Measurements from ENCODE around the gene RAP1GAP2.
"Not testable (repeated sequence)": the region's sequence is repeated elsewhere in the genome, so short reads cannot be mapped to it uniquely, and the experiment has no call there.

The RAP1GAP2 gene

DNA sequence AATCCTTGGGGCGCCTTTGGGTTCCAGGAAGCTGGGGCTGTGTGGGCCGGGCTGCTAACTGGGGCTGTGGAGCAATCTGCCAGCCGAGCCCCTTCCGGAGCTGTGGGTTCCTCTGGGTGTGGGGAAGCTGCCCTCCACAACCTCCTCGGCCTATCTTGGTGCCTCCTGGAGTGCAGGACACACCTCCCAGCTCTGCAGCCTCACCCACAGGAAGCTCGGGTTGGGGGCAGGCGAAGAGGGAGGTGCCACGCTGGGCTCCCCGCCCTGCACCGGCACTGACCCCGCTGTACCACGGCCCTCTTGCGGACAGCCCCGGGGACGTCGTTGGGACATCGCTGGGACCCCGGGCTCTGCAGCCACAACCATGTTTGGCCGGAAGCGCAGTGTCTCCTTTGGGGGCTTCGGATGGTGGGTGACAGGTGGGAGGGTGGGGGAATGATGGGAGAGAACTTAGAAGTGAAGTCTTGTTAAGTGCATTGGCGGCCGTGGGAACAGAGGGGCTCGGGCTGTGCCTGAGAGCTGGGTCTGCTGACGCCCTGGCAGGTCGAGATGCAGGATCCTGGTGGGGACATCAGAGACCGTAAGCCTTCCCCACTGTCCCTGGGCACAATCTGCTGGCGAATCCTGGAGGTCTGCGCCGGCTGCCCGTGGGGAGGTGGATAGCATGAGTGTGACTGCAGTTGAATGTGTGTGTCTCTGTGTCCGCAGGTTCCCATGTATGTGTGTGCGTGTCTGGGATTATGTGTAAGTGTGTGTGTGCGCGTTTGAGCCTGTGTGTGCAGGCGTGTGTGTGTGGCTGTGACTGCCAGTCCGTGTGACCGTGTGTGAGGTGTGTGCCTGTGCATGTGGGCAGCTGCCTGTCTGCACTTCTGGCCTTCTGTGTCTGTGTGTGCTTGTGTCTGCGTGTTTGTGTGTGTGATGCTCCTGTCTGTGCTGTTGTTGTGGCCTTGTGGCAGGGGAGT lies at the start of gene RAP1GAP2:
RAP1GAP2 (plus strand) TSS at position 275 of the 962 bp plus-strand sequence; CDS start at position 365, 90 bp downstream.
- DNase-seq (ENCODE audit: low read depth): peak; percentile 37

DNA sequence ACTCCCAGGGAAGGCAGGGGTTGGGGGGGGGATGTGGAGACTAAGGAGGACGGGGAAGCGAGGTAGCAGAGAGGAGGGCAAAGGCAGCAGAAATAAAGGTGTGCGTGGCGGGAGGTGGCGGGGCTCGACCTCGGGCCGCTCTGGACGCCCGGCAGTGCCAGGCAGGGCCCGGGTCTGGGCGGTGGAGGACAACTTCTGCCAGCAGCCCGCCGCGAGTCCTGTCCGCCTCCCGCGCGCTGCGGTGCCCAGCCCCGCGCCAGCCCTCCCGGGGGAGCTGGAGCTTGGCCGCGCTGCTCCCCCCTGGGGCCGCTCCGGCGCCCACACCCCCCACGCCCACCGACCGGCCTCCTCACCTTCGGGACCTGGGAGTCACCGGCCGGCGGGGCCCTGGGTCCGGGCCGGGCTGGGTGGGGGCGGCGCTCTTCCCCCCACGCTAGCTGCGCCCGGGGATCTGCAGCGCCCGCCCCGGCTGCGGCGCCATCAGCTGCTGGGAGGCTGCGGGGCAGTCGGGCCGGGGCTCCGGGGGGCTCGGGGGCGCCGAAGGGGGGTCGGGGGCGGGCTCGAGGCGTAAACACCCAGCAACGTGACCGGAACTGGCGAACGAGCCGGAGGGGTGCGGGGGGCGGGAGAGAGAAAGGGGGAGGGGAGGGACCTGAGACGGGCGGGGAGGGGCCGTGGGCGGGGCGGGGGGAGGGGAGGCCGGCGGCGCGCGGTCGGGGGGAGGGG lies 47.0 kb upstream of the RAP1GAP2 start, which contains the start of gene CCDC92B:
CCDC92B (minus strand) TSS at position 595 of the 726 bp plus-strand sequence. CDS start 14,507 bp downstream, outside the sequence.
- DNase-seq (ENCODE audit: low read depth): no peak

DNA sequence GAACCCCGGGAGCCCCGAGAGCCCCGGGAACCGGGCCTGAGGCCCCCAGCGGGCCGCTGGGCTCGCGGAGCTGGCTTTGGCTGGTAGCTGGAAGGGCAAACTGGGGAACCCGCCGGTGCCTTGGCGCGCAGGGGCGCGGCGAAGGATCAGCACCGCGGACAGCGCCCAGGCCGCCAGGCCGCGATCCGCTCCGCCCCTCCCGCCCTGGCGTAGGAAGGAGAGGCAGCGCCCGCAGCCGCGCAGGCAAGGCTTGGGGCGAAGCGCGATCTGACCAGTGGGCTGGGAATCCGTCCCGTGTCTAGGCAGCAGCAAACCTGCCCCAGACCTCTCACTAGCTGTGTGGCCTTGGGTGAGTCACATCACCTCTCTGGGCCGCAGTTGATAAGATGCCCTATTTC lies 46.5 kb upstream of the RAP1GAP2 start:
- peak; percentile 75 for DNase-seq (ENCODE audit: low read depth)

DNA sequence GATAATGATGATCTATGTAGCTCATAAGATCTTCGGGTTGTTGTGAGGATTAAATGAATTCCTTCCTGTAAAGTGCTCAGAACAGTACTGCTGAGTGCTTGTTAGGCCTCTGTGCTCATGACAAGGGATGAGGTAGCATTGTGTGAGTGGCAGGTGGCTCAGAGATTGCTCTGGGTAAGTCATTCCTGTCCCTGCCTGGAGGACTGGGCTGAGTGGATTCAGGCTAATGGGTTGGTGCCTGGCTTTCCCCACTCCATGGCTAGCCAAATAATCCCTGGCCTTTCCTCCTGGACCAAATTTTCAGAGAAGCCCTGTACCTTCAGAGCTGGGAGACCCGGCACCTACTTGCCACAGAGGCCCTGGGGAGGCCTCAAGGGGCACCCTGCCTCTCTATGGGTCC lies 45.5 kb upstream of the RAP1GAP2 start:
- DNase-seq (ENCODE audit: low read depth): no peak

DNA sequence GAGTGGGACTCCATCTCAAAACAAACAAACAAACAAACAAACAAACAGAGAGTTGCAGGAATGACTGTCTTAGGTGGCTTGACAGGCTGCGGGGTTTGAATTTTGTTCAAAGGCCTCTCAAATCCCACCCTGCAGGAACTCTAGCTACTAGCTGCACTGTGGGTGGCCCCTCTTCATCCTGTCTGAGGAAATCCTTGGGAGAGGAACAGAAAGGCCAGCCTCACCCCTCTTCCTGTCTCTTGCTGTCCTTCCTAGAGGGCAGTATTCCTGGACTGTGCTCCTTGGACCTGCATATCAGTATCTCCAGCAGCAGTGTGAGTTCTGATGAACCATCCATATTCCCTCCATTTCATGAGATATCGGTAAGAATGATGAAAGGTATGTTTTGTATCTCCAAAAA lies 44.7 kb upstream of the RAP1GAP2 start:
- DNase-seq (ENCODE audit: low read depth): no peak

DNA sequence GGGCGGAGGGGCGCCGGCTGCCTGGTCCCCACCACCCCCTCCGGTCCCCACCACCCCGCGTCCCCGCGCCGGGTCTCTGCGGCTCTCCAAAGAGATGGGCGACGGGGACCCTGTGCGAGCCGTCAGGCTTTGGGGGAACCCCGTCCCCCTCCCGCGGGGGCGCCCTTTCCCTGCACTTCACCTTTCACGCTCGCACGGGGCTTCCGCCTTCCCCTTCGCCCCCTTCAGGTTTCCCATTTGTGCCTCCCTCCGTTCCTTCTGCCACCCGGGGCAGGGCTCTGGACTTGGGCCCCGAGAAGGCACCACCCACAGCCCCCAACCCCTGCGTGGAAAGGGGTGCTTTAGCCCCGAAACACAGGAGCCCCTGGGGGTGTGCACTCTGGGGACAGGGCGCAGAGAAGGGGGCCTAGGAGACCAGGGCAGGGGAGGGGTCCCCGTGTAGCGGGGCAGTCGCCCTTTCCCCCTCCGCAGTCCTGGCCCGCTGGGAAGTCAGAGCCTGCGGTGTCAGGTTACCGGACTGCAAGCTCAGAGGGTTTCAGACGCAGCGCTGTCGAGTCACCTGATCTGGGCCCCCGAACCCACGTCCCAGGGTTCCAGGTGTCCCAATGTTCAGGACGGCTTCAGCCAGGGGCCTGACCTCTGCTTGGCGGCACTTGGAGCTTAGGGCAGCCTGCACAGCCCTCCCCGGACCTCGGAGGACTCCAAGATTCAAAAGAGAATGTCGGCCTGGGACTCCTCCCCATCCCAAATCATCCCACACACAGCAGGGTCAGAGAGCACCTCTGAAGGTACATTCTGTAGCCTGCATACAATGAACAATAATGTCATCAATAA lies 40.1 kb upstream of the RAP1GAP2 start:
- DNase-seq (ENCODE audit: low read depth): no peak

DNA sequence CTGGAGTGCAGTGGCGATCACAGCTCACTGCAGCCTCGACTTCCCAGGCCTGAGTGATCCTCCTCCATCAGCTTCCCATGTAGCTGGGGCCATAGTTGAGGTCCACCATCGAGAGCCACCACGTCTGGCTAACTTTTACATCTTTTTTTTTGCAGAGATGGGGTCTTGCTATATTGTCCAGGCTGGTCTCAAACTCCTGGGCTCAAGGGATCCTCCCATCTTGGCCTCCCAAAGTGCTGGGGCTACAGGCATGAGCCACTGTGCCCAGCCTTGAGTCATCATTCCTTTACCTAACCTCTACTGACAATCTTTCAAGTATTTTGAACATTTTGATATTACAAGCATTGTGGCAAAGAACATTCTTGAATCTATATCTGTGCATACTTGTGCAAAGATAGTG lies 37.4 kb upstream of the RAP1GAP2 start:
- no peak for DNase-seq (ENCODE audit: low read depth)

DNA sequence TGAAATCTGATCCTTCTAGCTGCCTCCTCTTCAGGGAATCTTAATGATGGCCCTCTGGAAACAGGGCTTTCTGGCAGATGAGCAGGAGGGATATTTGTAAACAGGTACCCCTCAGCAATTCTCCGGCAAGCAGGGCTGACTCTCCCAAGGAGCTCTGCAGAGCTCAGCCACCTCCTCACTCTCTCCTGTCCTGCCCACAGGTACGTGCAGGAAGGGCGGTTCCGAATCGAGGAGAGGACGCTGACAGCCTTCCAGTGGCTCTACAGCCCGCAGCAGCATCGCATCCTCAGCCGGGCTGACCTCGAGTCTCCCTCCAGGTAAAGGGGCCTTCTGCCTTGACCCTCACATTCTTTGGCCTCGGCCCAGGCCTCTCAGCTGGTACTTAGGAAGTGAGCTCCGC lies 26.1 kb upstream of the RAP1GAP2 start:
- DNase-seq (ENCODE audit: low read depth): no peak

DNA sequence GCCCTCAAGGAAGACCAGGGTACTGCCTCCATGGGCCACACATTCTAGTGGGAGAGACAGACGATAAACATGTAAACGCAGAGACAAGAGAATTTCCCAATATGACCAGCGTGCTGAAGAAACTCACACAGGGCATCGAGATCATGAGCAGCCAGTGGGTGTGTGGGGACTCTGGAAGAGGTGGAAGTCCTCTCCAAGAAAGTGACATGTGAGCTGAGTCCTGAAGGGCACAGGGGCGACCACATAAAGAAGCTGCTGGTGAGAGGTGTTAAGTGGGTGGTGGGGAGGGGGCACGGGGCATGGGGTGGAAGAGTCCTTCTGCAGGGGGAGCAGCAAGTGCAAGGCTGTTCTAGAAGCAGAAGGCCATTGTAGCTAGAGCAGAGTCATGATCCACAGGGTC lies 21.0 kb upstream of the RAP1GAP2 start:
- no peak for DNase-seq (ENCODE audit: low read depth)

DNA sequence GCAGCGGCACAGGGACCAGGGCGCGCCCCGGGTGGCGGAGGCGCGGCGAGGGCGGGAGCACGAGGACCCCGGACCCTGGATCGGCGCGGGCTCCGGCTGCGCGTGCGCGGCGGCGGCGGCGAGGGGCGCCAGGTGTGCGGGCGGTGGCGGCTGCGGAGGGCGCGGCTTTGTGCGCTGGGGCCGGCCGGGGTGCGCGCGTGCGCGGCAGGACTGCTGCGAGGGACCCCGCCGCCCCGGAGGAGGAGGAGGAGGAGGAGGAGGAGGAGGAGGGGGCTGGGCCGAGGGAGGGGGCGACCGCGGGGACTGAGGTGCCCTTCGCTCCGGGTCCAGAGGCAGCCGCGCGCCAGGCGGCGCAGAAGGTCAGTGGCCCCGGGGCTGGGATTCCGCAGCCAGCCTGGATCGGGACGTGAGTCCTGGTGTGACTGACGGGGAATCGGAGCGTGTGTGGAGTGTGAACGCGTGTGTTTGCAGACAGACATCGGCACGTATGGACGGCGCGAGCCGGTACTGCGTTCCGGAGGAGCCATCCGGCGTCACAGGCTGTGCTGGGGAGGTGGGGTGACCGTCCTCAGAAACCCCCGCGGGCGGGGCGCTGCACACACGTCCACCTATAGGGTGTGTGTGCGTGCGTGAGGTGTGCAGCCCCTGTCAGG lies 19.5 kb upstream of the RAP1GAP2 start:
- DNase-seq (ENCODE audit: low read depth): no peak

DNA sequence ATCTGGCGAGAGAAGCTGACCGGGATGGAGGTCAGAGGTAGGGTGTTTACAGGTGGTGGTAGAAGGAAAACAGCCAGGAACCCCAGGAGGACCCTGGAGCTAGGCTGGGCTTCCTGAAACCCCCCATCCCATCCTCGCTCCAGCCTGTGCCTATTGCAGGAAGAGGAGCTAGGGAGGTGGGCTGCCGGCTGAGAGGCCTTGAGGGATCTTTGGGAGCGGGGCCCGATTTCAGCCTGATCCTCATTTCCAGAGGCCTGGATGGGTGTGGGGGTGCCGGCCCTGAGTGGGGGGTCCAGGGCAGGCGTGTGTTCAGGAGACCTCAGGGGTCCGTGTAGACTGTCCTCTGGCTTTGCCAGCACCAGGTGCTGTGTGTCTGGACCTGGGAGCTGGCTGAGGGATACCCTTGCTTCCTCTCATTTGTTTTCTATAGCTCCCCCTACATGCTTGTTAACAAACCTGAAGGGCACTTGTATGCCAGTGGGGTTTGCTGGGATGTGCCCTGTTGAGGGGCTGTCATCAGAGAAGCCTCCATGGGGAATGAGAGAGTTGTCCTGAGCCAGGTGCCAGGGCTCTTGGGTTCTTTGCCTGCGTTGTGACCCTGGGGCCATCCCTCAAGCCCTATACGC lies 18.9 kb upstream of the RAP1GAP2 start:
- no peak for DNase-seq (ENCODE audit: low read depth)

DNA sequence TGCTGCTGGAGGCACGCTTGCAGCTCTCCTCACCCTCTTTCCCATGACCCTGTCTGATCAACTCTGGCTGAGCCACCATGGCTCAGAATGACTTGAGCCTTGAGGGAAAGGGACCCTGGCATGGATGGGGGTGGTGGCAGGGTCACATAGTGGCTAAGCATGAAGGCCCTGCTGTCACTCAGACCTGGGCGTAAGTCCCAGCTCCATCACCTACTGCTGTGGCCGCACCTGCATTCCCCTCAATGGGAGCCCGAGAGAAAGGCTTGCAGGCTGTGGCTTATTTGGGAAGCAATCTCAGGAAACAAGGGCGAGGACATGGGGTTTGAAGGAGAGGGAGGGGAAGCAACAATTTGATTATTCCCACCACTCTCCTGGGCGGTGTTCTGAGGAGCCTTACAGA lies 17.7 kb upstream of the RAP1GAP2 start:
- DNase-seq (ENCODE audit: low read depth): no peak

DNA sequence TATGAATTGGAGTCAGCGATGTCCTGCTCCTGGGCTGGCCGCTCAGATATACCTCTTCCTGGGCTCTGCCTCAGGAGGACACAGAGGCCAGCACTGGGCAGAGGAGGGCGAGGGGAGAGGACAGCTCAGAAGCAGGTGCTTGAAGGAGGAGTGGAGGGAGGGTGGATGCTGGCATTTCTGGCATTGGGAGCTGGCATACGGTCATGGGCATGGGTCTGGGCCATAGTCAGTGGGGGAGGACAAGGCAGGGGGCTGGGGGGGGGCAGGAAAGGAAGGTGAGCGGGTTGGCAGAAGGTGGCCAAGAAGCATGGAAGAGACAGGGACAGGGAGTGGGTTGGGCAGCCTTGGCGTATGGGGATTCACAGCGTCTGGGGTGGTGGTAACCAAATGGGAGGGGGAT lies 16.7 kb upstream of the RAP1GAP2 start:
- DNase-seq (ENCODE audit: low read depth): no peak

DNA sequence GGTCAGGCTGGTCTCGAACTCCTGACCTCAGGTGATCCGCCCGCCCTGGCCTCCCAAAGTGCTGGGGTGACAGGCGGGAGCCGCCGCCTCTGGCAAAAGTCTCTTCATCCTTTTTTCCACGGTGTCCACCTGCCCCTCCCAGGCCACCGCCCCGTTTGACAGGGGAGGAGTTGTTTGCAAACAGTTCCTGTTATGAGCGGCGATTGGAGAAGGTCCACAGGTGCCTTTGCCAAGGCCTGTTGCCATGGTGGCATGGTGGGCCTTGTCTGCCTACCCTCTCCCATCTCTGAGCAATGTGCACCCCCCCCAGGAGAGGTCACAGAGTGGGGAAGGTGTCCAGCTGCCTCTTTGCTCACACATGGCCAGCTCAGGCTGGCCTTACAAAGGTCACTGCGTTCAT lies 16.0 kb upstream of the RAP1GAP2 start:
- DNase-seq (ENCODE audit: low read depth): no peak

DNA sequence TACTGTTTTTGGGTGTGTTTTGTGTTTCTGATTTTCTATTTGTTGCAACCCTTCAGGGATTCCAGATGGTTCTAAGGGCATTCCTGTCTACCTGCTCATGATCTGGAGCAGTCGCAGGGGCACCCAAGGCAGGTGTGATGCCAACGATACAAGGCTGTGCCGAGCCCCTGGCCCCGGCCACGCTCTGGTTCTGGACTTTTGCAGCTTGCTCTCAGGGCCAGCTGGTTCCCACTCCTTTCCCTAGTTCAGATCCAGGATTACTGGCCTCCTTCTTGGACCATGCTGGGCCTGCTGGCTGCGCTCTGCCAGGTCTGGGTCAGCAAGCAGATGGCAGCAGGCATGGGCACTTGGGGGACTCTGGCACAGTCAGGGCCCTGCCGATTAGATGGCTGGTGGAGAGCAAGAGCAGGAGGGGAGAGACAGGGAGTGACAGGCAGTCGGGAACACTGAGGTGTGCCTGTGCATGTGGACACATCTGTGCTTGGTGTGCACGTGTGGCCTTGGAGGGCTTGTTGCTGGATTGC lies 15.2 kb upstream of the RAP1GAP2 start:
- no peak for DNase-seq (ENCODE audit: low read depth)

DNA sequence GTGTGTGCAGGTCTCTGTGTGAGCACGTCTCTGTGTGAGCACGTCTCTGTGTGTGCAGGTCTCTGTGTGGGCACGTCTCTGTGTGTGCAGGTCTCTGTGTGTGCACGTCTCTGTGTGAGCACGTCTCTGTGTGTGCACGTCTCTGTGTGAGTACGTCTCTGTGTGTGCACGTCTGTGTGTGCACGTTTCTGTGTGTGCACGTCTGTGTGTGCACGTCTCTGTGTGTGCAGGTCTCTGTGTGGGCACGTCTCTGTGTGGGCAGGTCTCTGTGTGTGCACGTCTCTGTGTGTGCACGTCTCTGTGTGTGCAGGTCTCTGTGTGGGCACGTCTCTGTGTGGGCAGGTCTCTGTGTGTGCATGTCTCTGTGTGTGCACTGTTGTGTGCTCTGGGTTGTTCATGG lies 14.6 kb upstream of the RAP1GAP2 start:
- not testable (repeated sequence) for DNase-seq (ENCODE audit: low read depth)

DNA sequence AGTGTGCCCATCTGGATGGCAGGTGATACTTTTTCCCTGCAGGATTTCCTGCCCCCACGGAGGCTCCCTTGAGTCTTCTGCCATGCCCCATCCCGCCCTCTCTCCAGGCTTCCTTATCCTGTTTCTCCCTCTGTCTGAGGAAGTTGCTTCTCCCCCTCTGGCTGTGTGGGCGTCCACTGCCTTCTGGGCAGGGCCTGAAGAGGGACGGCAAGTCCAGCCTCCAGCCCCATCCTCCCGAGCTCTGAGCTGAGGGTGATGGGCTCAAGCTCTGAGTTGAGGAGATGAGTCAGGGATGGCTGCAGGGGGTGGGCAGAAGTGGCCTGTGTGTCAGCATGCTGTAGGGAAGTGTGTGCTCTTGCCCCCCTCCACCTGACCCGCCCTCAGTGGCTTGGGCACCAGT lies 14.2 kb upstream of the RAP1GAP2 start:
- no peak for DNase-seq (ENCODE audit: low read depth)

DNA sequence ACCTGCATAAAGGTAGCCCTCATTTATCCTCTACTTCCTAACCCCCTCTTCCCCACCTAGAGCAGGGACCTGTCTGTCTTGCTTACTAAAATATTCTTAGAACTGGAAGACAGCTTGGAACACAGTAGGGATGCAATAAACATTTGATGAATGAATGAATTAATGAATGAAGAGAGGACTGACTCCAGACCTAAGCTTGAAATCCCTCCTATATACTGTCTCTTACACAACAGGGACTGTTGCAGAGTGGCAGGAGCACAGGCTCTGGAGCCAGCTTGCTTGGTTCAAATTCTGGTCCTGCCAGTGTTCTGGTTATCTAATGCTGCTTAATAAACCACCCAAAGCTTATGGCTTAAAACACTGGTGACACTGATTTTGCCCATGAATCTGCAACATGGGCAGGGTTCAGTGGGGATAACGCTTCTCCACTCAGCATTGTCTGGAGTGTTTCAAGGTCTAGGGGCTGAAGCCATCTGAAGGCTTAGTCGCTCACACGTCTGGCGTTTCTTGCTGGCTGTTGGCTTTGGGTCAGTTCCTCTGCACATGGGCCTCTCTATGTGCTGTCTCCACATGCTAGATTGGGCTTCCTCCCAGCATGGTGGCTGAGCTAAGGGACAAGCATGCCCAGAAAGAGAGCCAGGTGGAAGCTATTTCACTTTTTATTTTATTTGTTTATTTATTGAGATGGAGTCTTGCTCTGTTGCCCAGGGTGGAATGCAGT lies 12.8 kb upstream of the RAP1GAP2 start:
- DNase-seq (ENCODE audit: low read depth): no peak

DNA sequence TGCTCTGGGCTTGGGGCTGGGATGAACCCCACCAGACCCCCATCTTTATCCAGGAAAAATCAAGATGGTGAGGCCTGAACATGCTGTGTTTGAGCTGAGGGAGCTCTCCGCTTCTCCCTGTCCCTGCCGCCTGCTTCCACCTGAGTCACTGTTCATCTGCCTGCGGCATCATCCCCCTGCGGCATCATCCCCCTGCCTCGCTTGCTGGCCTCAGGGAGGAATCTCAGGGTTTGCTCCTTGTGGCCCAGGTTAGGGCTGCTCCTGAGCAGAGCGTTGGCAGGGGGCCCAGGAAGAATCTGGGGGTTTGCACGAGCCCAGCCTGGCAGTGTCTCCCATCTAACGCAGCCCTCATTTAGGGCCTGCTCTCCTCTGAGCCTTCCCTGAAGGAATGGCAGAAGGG lies 11.4 kb upstream of the RAP1GAP2 start:
- DNase-seq (ENCODE audit: low read depth): no peak

DNA sequence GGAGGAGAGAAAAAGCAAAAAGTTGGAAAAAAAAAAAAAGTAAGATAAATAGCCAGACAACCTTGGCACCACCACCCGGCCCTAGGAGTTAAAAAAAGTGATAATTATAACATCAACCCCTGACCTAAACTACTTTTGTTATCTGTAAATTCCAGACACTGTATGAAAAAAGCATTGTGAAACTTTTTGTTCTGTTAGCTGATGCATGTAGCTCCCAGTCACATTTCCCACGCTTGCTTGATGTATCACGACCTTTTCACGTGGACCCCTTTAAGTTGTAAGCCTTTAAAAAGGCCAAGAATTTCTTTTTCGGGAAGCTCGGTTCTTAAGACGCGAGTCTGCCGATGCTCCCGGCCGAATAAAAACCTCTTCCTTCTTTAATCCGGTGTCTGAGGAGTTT lies 10.9 kb upstream of the RAP1GAP2 start:
- DNase-seq (ENCODE audit: low read depth): not testable (repeated sequence)
